AML-193 (cell line): Measurements from ENCODE around the gene GABRA5.
"Not testable (repeated sequence)": the region's sequence is repeated elsewhere in the genome, so short reads cannot be mapped to it uniquely, and the experiment has no call there.

Experiments
- DNase-seq, 2 experiments: peaks; one replicate each; lab custom pipeline; 2025; lab: John Stamatoyannopoulos, UW

GABRA5 gene

DNA sequence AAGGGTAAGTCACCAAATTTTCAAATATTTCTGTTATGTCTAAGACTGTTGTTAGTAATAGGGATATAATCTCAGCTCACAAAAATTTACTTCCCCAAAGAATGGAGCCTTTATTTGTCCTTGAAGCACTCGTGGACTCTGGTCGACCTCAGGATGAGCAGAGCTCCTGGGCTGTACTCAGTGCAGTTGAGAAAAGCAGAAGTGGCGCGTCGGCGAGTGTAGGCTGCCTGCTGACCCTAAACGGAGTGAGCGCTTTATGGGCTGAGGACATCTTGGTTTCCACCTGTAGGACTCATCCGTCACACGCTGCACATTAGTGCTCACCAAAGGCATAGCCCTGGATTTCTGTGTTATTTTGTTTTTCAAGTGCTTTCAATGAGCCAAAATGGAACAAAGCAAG lies 11.0 kb downstream of the GABRA5 start:
- no peak for DNase-seq

DNA sequence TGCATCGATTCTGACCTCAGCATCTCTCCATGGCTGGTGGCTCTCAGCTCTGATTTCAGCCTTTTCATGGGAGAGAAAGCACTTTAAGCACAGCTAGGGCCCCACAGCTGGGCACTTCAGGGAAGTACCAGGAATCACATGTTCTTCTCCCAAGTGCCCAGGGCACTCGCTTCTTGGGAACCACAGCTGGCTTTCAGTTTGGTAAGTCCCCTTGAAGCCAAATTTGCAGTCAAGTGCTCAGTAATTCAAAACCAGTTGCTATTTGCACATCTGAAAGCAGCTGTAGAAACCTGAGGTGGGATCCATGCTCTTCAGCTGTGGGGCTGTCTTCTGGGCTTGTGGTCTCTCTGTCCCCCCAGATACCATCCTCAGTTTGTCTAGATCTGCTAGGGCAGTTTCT lies 12.8 kb downstream of the GABRA5 start:
- DNase-seq, result no peak

GRCh38 chr15:26882112-26882511 lies 15.2 kb downstream of the GABRA5 start:
- DNase-seq, result no peak

DNA sequence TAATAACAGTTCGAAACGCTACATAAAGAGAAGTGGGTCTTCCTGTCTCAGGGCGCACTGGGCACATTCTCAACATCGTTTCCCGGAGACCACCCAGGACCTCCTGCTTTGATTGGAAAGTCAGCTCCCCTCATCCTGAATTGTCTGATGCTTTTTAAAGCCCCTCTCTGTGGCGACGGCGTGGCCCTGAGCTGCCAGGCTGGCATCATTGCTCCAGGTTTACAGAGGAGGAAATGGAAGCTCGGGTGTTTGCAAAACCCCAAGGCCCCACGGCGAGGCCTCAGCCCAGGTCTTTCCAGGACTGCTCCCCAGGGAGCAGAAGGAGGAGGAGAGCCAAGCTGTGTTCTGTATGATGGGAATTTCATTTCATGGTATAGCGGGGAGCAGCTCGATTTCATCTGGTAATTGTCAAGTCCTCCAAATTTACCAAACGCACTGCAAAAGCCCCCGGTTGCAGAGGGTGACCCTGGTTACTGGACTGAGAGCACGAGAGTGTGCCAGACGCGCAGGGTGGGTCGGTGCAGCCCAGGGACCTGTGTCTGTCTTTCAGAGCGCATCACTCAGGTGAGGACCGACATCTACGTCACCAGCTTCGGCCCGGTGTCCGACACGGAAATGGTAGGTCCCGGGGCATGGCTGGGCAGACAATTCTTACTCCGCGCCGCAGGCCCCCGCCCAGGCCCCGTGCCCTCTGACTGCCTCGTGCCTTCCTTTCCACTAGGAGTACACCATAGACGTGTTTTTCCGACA lies 15.9 kb downstream of the GABRA5 start:
- no peak for DNase-seq

DNA sequence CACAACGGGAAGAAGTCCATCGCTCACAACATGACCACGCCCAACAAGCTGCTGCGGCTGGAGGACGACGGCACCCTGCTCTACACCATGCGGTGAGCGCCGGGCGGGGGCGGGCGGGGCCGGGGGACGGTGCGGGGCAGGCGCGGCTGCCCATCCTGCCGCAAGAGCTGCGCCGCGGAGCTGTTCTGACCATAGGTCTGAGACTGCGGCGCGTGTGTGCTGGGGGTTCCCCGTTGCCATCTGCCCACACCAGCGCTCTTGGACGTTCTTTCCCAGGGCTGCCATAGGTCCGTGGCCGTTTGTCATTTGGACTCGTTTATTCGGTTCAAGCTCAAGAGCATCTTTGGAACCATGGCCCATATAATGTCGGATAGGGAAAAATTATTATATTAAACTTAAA lies 16.6 kb downstream of the GABRA5 start:
- DNase-seq, result no peak

- DNase-seq, result no peak
Measured at GRCh38 chr15:26886566-26886965, 19.7 kb downstream of the GABRA5 start.

GRCh38 chr15:26887926-26888666 lies 21.2 kb downstream of the GABRA5 start:
- no peak for DNase-seq

DNA sequence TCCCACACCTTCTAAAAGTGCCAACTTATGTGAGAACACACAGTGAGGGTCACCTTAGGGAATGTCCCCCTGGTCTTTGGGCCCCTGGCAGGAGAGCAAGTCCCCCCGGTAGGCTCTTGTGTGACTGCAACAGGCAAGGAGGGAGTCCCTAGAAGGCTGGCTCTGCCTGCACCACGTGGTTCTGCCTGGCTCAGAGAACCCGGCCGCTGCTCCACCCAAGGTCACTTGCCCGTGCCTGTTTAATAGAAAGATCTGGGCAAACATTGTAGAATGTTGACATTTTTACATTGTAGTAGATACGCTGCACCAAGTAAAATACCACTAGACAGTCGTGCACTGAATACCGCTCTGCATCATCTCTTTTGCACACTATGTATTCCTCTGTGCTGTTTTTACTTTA lies 21.9 kb downstream of the GABRA5 start:
- DNase-seq, result no peak

- DNase-seq, result peak; percentile 34
Measured at GRCh38 chr15:26889298-26889898, 22.5 kb downstream of the GABRA5 start.

DNA sequence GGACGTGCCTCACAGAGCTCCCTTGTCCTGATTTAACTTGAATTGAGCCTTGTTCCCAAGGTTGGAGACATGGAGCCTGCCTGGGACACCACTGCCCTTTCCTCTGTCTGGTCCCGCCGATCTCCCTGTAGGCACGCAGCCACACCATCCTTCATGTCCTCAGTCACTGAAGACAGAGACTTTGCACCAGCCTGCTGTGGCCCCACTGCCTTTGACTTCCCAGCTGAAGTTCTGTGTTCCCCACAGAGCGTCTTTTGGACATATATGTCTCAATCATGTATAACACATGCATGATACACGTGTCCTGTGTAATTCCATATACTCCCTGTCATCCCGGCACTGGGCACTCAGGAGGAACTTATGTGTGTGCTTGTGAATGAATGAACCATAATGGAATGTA lies 23.6 kb downstream of the GABRA5 start:
- DNase-seq, result no peak

DNA sequence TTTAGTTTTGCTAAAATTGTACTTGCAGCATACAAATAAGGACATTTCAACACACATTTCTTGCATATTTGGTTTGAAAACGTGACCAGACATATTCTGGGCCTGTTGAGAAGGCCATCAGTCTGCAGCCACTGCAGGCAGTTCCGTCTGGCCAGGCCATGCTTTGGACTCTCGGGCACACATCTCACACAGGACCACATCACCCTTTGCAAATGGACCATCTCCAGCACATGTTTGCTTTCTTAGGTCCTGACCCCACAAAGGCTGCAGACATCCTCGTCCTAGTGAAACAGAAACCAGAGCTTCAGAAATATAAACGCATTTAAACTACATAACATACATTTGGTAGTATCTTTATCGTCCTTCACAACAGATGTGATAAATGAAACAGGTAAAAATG lies 24.1 kb downstream of the GABRA5 start:
- DNase-seq, result no peak

DNA sequence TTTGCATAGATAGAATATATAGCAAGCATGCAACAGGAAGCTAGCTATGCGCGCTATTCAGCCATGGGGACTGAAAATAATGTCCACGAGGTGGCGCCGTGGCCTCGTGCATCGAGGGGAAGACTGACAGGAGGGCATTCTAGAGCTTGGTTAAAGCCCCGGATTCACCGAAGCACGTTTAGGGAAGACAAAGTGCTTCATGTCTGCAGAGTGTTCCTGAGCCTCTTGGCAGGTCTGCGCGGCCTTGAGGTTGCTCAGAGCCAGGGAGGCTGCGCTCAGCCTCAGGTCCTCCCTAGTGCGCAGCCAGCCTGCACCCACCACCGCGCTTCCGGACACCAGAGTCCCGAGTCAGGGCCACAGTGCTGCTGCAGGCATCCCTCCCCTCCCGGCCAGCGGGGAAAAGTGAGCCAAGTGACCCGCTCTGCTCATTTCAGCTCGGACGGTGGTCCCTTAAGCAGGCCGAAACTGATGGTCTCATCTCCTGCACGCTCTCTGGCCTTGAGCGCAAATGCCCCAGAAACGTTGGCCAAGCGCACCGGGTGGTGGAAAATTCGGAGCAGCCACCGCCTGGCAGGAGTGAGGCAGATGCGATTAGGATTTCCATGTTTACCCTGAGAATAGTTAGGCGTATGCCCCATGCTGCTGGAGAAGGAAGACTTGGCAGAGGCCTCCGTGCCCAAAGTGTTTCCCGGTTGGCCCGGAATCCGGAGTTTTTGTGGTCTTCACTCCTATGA lies 24.8 kb downstream of the GABRA5 start:
- DNase-seq, result peak; percentile 3 to 23

DNA sequence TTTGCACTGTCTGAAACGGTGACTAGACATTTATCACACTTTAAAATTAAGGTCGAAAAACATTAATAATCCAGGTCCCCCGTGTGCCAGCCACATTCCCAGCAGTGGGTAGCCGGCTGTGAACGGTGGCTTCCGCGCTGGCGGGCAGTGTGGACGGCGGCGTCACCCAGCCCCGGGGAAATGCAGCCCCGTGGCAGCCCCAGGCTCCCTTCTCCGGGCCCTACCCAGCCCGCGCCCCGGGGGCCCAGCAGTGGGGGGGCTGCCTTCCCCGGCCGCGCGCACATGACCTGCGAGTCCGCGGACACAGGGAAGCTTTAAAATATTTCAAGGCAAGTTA lies 25.3 kb downstream of the GABRA5 start:
- no peak for DNase-seq

- DNase-seq, result no peak
Measured at GRCh38 chr15:26892678-26893077, 25.8 kb downstream of the GABRA5 start.

GRCh38 chr15:26893351-26894065 lies 26.6 kb downstream of the GABRA5 start:
- DNase-seq, result no peak

DNA sequence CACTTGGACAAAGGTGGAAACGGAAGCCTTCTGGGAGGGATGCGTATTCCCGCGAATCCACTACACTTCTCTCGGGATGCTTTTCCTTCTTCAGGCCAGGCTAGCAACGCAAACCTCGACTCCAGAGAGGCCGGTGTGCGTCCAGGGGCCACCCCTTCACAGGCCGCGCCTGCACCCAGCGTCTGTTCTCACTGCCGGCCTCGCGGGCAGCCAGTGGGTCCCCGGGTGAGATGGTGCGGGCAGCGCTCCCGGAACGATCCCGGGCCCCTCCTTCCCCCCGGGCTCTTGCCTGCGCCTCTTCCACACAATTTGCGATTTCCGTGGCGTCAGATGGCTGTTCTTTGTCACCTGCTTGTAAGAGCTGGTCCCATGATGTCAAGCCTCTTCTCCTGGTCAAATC lies 27.3 kb downstream of the GABRA5 start:
- no peak for DNase-seq

DNA sequence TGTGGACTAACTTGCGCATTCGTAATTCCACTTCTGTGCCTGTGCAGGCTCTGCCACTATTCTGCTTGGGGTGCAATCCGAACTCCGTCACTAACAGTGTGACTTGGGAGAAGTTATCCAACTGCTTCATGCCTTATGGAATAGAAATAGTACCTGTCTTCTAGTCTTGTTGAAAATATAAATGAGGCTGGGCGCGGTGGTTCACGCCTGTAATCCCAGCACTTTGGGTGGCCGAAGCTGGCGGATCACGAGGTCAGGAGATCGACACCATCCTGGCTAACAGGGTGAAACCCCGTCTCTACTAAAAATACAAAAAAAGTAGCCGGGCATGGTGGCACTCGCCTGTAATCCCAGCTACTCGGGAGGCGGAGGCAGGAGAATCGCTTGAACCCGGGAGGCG lies 28.5 kb downstream of the GABRA5 start:
- not testable (repeated sequence) for DNase-seq

DNA sequence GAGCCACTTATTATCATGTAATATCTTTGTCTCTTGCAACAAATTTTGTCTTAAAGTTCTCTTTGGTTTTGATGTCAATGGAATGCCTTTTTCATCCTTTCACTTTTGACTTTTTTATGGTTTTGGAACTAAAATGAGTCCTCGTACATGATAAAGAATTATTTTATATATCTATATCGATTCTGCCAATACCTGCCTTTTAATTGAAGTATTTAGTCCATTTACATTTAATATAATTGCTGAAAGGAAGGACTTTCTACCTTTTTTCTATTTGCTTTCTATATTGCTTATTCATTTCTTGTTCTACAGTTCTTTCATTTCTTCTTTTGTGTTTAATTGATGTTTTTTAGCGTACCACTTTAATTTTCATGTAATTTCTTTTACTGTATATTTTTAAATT lies 32.8 kb downstream of the GABRA5 start:
- no peak for DNase-seq

DNA sequence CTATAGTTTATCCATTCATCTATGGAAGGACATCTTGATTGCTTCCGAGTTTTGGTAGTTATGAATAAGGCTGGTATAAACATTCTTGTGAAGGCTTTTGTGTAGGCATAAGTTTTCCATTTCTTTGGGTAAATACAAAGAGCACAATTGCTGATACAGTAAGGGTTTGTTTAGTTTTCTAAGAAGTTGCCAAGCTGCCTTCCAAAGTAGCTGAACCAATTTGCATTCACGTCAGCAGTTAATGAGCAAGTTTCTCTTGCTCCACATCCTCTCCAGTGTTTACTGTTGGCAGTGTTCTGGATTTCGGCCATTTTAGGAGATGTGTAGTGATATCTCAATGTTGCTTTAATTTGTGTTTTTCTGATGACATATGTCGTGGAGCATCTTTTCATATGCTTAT lies 34.2 kb downstream of the GABRA5 start:
- no peak for DNase-seq

DNA sequence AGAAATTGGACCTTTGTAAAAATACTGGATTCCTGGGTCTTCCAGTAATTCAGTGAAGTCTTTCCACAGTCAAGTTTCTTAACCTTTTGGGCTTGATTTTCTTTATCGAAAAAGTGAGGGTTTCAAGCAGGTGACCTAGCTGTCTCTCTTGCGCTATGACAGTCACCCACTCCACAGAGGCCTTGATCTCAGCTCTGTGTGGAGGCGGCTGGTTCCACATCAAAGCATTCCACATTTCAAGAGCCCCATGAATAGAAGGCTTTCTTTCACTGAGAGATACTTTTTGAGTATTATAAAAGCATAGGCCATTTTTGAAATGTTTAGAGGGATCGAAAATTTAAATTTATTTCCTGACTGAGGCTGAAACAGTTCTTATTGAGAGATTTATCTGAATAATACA lies 43.9 kb downstream of the GABRA5 start:
- no peak for DNase-seq

DNA sequence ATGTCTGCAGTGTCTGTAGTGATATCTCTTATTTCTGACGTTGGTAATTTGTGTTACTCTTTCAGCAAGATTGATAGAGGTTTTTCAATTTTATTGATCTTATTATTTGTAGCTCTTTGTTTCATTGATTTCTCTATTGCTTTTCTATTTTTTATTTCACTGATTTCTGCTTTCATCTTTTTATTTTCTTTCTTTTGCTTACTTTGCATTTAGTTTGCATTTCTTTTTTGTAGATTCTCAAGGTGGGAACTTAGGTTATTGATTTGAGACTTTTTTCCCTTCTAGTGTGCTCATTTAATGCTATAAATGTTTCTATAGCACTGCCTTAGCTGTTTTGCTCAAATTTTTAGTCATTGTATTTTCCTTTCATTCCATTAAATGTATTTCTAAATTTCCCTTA lies 54.6 kb downstream of the GABRA5 start:
- no peak for DNase-seq

GRCh38 chr15:26926081-26926480 lies 59.2 kb downstream of the GABRA5 start:
- no peak for DNase-seq
